Rectal smooth muscle tissue (tissue), 1 donor: ENCODE data around the gene TNRC6B.
"Not testable (repeated sequence)": the region's sequence is repeated elsewhere in the genome, so short reads cannot be mapped to it uniquely, and the experiment has no call there.

ENCODE experiments used
- H3K27ac ChIP-seq: one replicate; pipeline ENCODE4 v1.7.0; 2013; ENCODE audit warnings: low read depth, low read length, inconsistent platforms
- H3K27me3 ChIP-seq: one replicate; pipeline ENCODE4 v1.7.0; 2013; ENCODE audit warnings: low read length; ENCODE audit not compliant: control insufficient read depth, insufficient read depth
- H3K36me3 ChIP-seq: one replicate; pipeline ENCODE4 v1.7.0; 2013; ENCODE audit warnings: low read length; ENCODE audit not compliant: control insufficient read depth, insufficient read depth
- H3K4me1 ChIP-seq: one replicate; pipeline ENCODE4 v1.7.0; 2013; ENCODE audit warnings: low read length; ENCODE audit not compliant: control insufficient read depth, insufficient read depth
- H3K4me3 ChIP-seq: one replicate; pipeline ENCODE4 v1.7.0; 2013; ENCODE audit warnings: low read length
- H3K9ac ChIP-seq: one replicate; pipeline ENCODE4 v1.7.0; 2013; ENCODE audit warnings: low read length

The TNRC6B gene

GRCh38 chr22:40190501-40190900, 12.8 kb downstream of the TNRC6B start:
- Histone ChIP-seq H3K27ac (no peak overlapping the region), H3K4me1 (peaks cover 41% of the 10 kb centered on the region), H3K36me3 (no peaks in the 10 kb centered on the region), H3K4me3 (no peak overlapping the region), H3K27me3 (no peaks in the 10 kb centered on the region), H3K9ac (no peak overlapping the region)

- peaks cover 58% of the 10 kb centered on the region for H3K4me1 ChIP-seq
- no peak overlapping the region for H3K9ac ChIP-seq
- H3K36me3 ChIP-seq, result no peaks in the 10 kb centered on the region
- peak overlapping the region; percentile 25 for H3K4me3 ChIP-seq
- no peaks in the 10 kb centered on the region for H3K27me3 ChIP-seq
- H3K27ac ChIP-seq, result peak overlapping the region; percentile 4
These were observed 16.0 kb downstream of the TNRC6B start for GRCh38 chr22:40193429-40194421.

DNA sequence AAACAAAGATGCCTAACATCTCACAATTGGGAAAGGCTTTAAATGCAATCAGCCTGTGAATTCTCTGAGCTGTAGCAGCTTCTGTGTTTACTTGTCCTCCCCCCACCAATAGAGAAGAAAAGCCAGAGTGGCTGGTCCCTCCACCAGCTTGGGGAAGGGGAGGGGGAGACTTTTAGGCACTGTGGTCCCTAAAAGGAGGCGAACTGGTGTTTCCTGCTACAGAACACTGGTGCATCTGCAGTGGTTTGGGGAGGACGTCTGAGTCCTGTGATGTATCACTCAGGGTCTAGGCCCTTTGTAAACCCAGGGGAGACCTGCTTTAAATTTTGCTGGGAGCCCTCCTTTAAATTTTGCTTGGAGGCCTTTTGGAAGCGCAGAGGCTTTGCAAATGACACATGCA, 16.9 kb downstream of the TNRC6B start:
- no peaks in the 10 kb centered on the region for H3K36me3 ChIP-seq
- no peaks in the 10 kb centered on the region for H3K27me3 ChIP-seq
- peaks cover 58% of the 10 kb centered on the region for H3K4me1 ChIP-seq
- H3K9ac ChIP-seq, result no peak overlapping the region
- H3K27ac ChIP-seq, result peak overlapping the region; percentile 24
- no peak overlapping the region for H3K4me3 ChIP-seq

- Histone ChIP-seq H3K4me3 (no peak overlapping the region), H3K27ac (peak overlapping the region; percentile 85), H3K9ac (no peak overlapping the region), H3K27me3 (no peaks in the 10 kb centered on the region), H3K36me3 (no peaks in the 10 kb centered on the region), H3K4me1 (peaks cover 46% of the 10 kb centered on the region)
These were observed 19.1 kb downstream of the TNRC6B start for GRCh38 chr22:40196628-40197360.

DNA sequence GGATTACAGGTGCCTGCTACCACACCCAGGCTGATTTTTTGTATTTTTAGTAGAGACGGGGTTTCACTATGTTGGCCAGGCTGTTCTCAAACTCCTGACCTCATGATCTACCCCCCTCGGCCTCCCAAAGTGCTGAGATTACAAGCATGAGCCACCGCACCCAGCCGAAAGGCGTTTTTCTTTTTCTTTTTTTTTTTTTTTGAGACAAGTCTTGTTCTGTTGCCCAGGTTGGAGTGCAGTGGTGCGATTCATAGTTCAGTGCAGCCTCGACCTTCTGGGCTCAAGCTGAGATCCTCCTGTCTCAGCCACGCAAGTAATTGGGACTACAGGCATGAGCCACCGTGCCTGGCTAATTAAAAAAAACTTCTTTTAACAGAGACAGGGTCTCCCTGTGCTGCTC, 19.7 kb downstream of the TNRC6B start:
- not testable (repeated sequence) for H3K4me3 ChIP-seq, H3K36me3 ChIP-seq, H3K9ac ChIP-seq, H3K27me3 ChIP-seq
- Histone ChIP-seq H3K27ac (peak overlapping the region; percentile 85), H3K4me1 (peaks cover 52% of the 10 kb centered on the region)

GRCh38 chr22:40198733-40199132, 21.0 kb downstream of the TNRC6B start:
- Histone ChIP-seq H3K27me3 (no peaks in the 10 kb centered on the region), H3K4me1 (peaks cover 55% of the 10 kb centered on the region), H3K27ac (no peak overlapping the region), H3K9ac (no peak overlapping the region), H3K36me3 (no peaks in the 10 kb centered on the region), H3K4me3 (no peak overlapping the region)

- Histone ChIP-seq H3K4me3 (no peak overlapping the region), H3K27ac (no peak overlapping the region), H3K36me3 (no peaks in the 10 kb centered on the region), H3K4me1 (peaks cover 55% of the 10 kb centered on the region), H3K9ac (no peak overlapping the region), H3K27me3 (no peaks in the 10 kb centered on the region)
These were observed 21.5 kb downstream of the TNRC6B start for GRCh38 chr22:40199223-40199622.

DNA sequence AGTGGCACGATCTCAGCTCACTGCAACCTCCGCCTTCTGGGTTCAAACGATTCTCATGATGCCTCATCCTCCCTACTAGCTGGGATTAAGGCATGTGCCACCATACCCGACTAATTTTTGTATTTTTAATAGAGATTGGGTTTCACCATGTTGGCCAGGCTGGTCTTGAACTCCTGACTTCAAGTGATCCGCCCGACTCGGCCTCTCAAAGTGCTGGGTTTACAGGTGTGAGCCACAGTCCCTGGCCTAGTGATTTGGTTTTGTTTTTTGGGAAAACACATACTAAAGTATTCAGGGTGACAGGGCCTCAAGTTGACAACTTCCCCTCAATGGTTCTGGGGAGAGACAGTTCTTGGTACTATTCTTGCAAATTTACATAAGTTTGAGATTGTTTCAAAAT, 22.1 kb downstream of the TNRC6B start:
- no peaks in the 10 kb centered on the region for H3K36me3 ChIP-seq
- no peaks in the 10 kb centered on the region for H3K27me3 ChIP-seq
- H3K4me3 ChIP-seq, result no peak overlapping the region
- H3K9ac ChIP-seq, result no peak overlapping the region
- peaks cover 55% of the 10 kb centered on the region for H3K4me1 ChIP-seq
- no peak overlapping the region for H3K27ac ChIP-seq

- no peak overlapping the region for H3K9ac ChIP-seq
- H3K27me3 ChIP-seq, result no peaks in the 10 kb centered on the region
- H3K4me1 ChIP-seq, result peaks cover 52% of the 10 kb centered on the region
- H3K27ac ChIP-seq, result no peak overlapping the region
- H3K36me3 ChIP-seq, result no peaks in the 10 kb centered on the region
- H3K4me3 ChIP-seq, result no peak overlapping the region
These were observed 23.2 kb downstream of the TNRC6B start for GRCh38 chr22:40200795-40201530.

GRCh38 chr22:40202225-40202944, 24.7 kb downstream of the TNRC6B start:
- H3K4me1 ChIP-seq, result peaks cover 38% of the 10 kb centered on the region
- no peaks in the 10 kb centered on the region for H3K27me3 ChIP-seq
- H3K36me3 ChIP-seq, result no peaks in the 10 kb centered on the region
- no peak overlapping the region for H3K9ac ChIP-seq
- H3K27ac ChIP-seq, result no peak overlapping the region
- H3K4me3 ChIP-seq, result no peak overlapping the region

DNA sequence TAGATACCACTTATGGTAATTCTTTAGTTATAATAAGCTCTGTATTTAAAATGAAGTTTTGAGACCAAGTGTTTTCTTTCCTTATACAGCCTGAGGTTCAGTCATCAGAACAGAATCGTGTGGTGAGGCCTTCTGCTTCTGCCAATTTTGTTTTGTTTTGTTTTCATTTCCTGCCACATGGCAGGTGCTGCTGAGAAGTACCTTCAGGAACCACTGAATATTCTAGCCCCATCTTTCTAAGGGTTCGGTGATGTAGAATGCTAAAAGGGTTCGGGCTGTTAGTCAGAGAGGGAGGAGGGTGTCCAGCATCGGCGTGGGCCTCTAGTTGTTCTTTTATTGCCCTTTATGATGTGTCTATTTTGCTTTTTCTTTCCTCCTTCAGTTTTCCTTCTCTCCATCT, 25.8 kb downstream of the TNRC6B start:
- no peaks in the 10 kb centered on the region for H3K27me3 ChIP-seq
- H3K36me3 ChIP-seq, result no peaks in the 10 kb centered on the region
- no peak overlapping the region for H3K4me3 ChIP-seq
- H3K4me1 ChIP-seq, result peaks cover 37% of the 10 kb centered on the region
- no peak overlapping the region for H3K9ac ChIP-seq
- peak overlapping the region; percentile 56 for H3K27ac ChIP-seq
